Activated T-cell treated with anti-CD3 and anti-CD28 coated beads for 48 hours (primary cell): Measurements from ENCODE around the gene CUL3.

Source experiments
- DNase-seq: peaks from one replicate; pipeline ENCODE4 v3.0.0-alpha.2; 2020; ENCODE audit warnings: low read depth

The CUL3 gene

DNA sequence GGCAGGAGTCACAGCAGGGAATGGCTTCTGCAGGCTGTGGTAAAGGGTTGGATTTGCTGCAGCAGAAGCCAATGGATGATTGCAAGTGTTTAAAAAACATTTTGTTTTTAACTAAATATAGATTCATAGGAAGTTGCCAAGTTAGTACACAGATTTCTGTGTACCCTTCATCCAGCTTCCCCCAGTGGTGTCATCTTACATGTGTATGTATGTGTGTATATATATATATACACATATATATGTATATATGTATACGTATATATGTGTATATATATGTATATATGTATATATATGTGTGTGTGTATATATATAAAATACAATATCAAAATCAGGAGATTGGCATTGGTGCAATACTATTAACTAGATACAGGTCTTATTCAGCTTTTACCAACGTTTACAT lies 164.1 kb downstream of the CUL3 start:
- no peak for DNase-seq
